Endothelial cell of umbilical vein (primary cell): ENCODE results near the gene RABGGTA. TPM values are rescaled to one million over a fixed set of nuclear protein-coding genes. Genes with fewer than 3 reads are reported as not detected.
"Not testable (repeated sequence)": the region's sequence is repeated elsewhere in the genome, so short reads cannot be mapped to it uniquely, and the experiment has no call there.

Source experiments
- BruUV-seq: library from RNA; stranded (reverse); fragments of 400-500 nt; replicated peaks from 2 replicates; lab custom pipeline; 2021; lab: Mats Ljungman, UMichigan
- CTCF ChIA-PET: fragments of 300-600, 350-600 bp; sonication (Branson Sonifier 250); formaldehyde crosslinking; loops from one replicate; lab custom pipeline; 2021; ENCODE audit warnings: antibody characterized with exemption, inconsistent platforms; lab: Charles Lee
- POLR2A ChIA-PET: fragments of 300-600, 350-600 bp; sonication (Branson Sonifier 250); formaldehyde crosslinking; loops from one replicate; lab custom pipeline; 2021; ENCODE audit warnings: antibody characterized with exemption, inconsistent platforms; lab: Charles Lee
- DNase-seq: peaks from one replicate; pipeline ENCODE4 v3.0.0-alpha.2; 2011; ENCODE audit warnings: low read depth, low spot score
- FAIRE-seq: peaks from 2 replicates; lab custom pipeline; 2011; peaks lifted over from hg19 to GRCh38; lab: Jason Lieb, UNC
- H2AFZ ChIP-seq: 2 replicates; pipeline ENCODE4 v1.6.0; 2012; ENCODE audit warnings: low read depth, low read length, control low read depth, inconsistent platforms
- H3K27ac ChIP-seq: 2 replicates; pipeline ENCODE4 v1.5.1; 2011; ENCODE audit warnings: low read depth, mild to moderate bottlenecking, control low read depth, low read length, moderate library complexity; ENCODE audit not compliant: insufficient read depth
- H3K27me3 ChIP-seq, 2 experiments: 2 replicates each; pipeline versions ENCODE4 v1.6.0 to v1.6.1; 2011; ENCODE audit warnings: low read length in 2 of 2, mixed read lengths in 1 of 2; ENCODE audit not compliant: control insufficient read depth in 2 of 2, insufficient read depth in 2 of 2
- H3K36me3 ChIP-seq, 2 experiments: 2 replicates in 1 of 2; 3 replicates in 1 of 2; pipeline ENCODE4 v1.5.1; 2011; ENCODE audit warnings: low read length in 2 of 2, mild to moderate bottlenecking in 1 of 2, moderate library complexity in 1 of 2; ENCODE audit not compliant: control insufficient read depth in 2 of 2, insufficient read depth in 2 of 2; ENCODE audit errors: extremely low read depth in 1 of 2
- H3K4me1 ChIP-seq: 3 replicates; pipeline ENCODE4 v1.5.1; 2011; ENCODE audit warnings: mild to moderate bottlenecking, low read length; ENCODE audit not compliant: control insufficient read depth, insufficient read depth; ENCODE audit errors: extremely low read depth
- H3K4me2 ChIP-seq: 2 replicates; pipeline ENCODE4 v1.6.1; 2011; ENCODE audit warnings: low read length, control low read depth, mixed read lengths; ENCODE audit not compliant: insufficient read depth
- H3K4me3 ChIP-seq, 3 experiments: fragments of 200-600 bp in 1 of 3; sonication (generic), shearing (Covaris generic) in 1 of 3; replicated peaks in 1 of 3; 2 replicates each; pipeline ENCODE4 v1.5.1; 2011 to 2016; ENCODE audit warnings: control low read depth in 3 of 3, low read length in 3 of 3, mild to moderate bottlenecking in 2 of 3, inconsistent platforms in 1 of 3, low read depth in 1 of 3, moderate library complexity in 1 of 3; ENCODE audit not compliant: insufficient read depth in 1 of 3
- H3K79me2 ChIP-seq: 2 replicates; pipeline ENCODE4 v1.6.0; 2012; ENCODE audit warnings: low read length, inconsistent platforms; ENCODE audit not compliant: control insufficient read depth, insufficient read depth
- H3K9ac ChIP-seq: replicated peaks from 2 replicates; pipeline ENCODE3; 2011; ENCODE audit warnings: low read length, control low read depth; ENCODE audit not compliant: insufficient read depth; ENCODE audit errors: extremely low read depth
- H3K9me1 ChIP-seq: replicated peaks from 3 replicates; pipeline ENCODE4 v1.6.0; 2011; ENCODE audit warnings: mild to moderate bottlenecking, low read length; ENCODE audit not compliant: control insufficient read depth, insufficient read depth; ENCODE audit errors: extremely low read depth
- H3K9me3 ChIP-seq: replicated peaks from 2 replicates; pipeline ENCODE4 v1.5.1; 2012; ENCODE audit warnings: low read length, inconsistent platforms; ENCODE audit not compliant: control insufficient read depth, insufficient read depth
- H4K20me1 ChIP-seq: replicated peaks from 2 replicates; pipeline ENCODE3; 2011; ENCODE audit warnings: mild to moderate bottlenecking, low read length; ENCODE audit not compliant: control insufficient read depth, insufficient read depth; ENCODE audit errors: extremely low read depth
- CTCF ChIP-seq, 2 donors: IDR thresholded peaks; 1 replicate in 1 of 2; 2 replicates in 1 of 2; pipeline ENCODE4 v1.5.1; 2011; ENCODE audit warnings: low read length in 2 of 2, mild to moderate bottlenecking in 2 of 2, moderate library complexity in 2 of 2, control low read depth in 1 of 2, inconsistent platforms in 1 of 2, low read depth in 1 of 2; ENCODE audit not compliant: insufficient read depth in 1 of 2; ENCODE audit errors: extremely low read depth in 1 of 2
- EZH2 ChIP-seq: IDR thresholded peaks from 2 replicates; pipeline ENCODE4 v1.6.1; 2012; ENCODE audit warnings: borderline replicate concordance, low read depth, mild to moderate bottlenecking, moderate library complexity, low read length, inconsistent platforms; ENCODE audit not compliant: severe bottlenecking
- FOS ChIP-seq: IDR thresholded peaks from 2 replicates; pipeline ENCODE4 v1.6.1; 2011; ENCODE audit warnings: mild to moderate bottlenecking, low read length, moderate library complexity, borderline replicate concordance; ENCODE audit not compliant: insufficient read depth
- GATA2 ChIP-seq: IDR thresholded peaks from 2 replicates; pipeline ENCODE4 v1.7.0; 2011; ENCODE audit warnings: low read depth, mild to moderate bottlenecking, moderate library complexity, mixed read lengths, low read length; ENCODE audit not compliant: insufficient read length, insufficient read depth
- JUN ChIP-seq: IDR thresholded peaks from 2 replicates; pipeline ENCODE4 v1.6.1; 2011; ENCODE audit warnings: borderline replicate concordance, low read depth; ENCODE audit not compliant: insufficient read length, insufficient read depth
- MYC ChIP-seq: IDR thresholded peaks from one replicate; pipeline ENCODE4 v1.6.1; 2011; ENCODE audit warnings: mild to moderate bottlenecking, low read depth, low read length
- POLR2A ChIP-seq: IDR thresholded peaks from 2 replicates; pipeline ENCODE4 v1.6.1; 2012; ENCODE audit warnings: low read depth, mild to moderate bottlenecking, control low read depth, low read length
- POLR2AphosphoS5 ChIP-seq: IDR thresholded peaks from 2 replicates; pipeline ENCODE4 v1.6.1; 2012; ENCODE audit warnings: low read depth, mild to moderate bottlenecking, control low read depth, low read length, moderate library complexity; ENCODE audit not compliant: insufficient read depth
- dilution Hi-C: fragments of 300-500 bp; cut with MboI; formaldehyde crosslinking; loops from one replicate; pipeline ENCODE4 v1.15.0; 2019; ENCODE audit warnings: low sequenced_read_pairs; ENCODE audit not compliant: extremely low pct_ligation_motif_present
- intact Hi-C: fragments of 100-400 bp; cut with micrococcal nuclease; formaldehyde crosslinking; loops from one replicate; pipeline ENCODE4 v1.10.0; 2022
- polyA plus RNA-seq, 4 experiments: library from polyadenylated mRNA; depleted of rRNA in 3 of 4; stranded (reverse) in 3 of 4; unstranded in 1 of 4; fragments of >200 nt; gene quantifications; 2 replicates each; pipeline versions ENCODE4 v1.2.1 to v1.2.3, GENCODE V29; 2011 to 2012; ENCODE audit warnings: missing spikeins in 1 of 4
- total RNA-seq: library from RNA; stranded (reverse); gene quantifications from 2 replicates; pipeline ENCODE4 v1.2.3, GENCODE V29; 2021
- TF ChIP-seq, protein P1 (sequence below): IDR thresholded peaks from 2 replicates; pipeline ENCODE4 v1.6.1; 2011; ENCODE audit not compliant: insufficient read depth, insufficient read length

Gene RABGGTA
- total and polyA plus RNA-seq, 2 donors (not counting 3 experiments of a cell fraction or from before 2014, with no cell fraction given), result 29.3 to 80.1 TPM

GRCh38 chr14:24224618-24225071, 46.8 kb downstream of the RABGGTA start:
- no peaks in the 10 kb centered on the region for H3K9me3 ChIP-seq
- peak overlapping the region; percentile 99 for H3K27ac ChIP-seq
- peak overlapping the region; percentile 56 for H3K4me2 ChIP-seq
- peaks cover 28% of the 10 kb centered on the region for H3K4me1 ChIP-seq
- H3K9me1 ChIP-seq, result no peaks in the 10 kb centered on the region
- ChIA-PET CTCF (interaction anchor here (1.0 to 2.5 kb wide), 7 partner anchors 9 to 83 kb away, joined by 3 to 23 read pairs (median 8); partner anchors contain the start of genes CHMP4A, CIDEB, MDP1 and TINF2), POLR2A (interaction anchor here (0.6 to 3.1 kb wide), 3 partner anchors 10 to 22 kb away, joined by 3 to 21 read pairs (median 4); partner anchors contain the start of genes CHMP4A and MDP1)
- intact Hi-C loops (loop anchor here (1.0 kb wide), 5 partner anchors 8 to 47 kb away; partner anchors contain the start of genes CHMP4A, GMPR2, NEDD8 and RABGGTA), dilution Hi-C loops (no loop called here)
- DNase-seq (peak; percentile 95), FAIRE-seq (peak; percentile 88)
- no peaks in the 10 kb centered on the region for H4K20me1 ChIP-seq
- no peaks in the 10 kb centered on the region for H3K27me3 ChIP-seq
- peaks cover 75% of the 10 kb centered on the region for H3K79me2 ChIP-seq
- H2AFZ ChIP-seq, result no peak overlapping the region
- TF ChIP-seq MYC (no peak), GATA2 (peak; percentile 94), POLR2A (no peak), POLR2AphosphoS5 (peak; percentile 78), EZH2 (no peak), JUN (peak; percentile 93), FOS (peak; percentile 83), CTCF (IDR thresholded peaks at IDR 0.05; ENCODE audit: extremely low read depth in 1 of 2, insufficient read depth in 1 of 2, low read depth in 1 of 2, low read length in 2 of 2) (no peak)
- TF ChIP-seq, protein P1, sequence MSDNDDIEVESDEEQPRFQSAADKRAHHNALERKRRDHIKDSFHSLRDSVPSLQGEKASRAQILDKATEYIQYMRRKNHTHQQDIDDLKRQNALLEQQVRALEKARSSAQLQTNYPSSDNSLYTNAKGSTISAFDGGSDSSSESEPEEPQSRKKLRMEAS, result no peak
- H3K36me3 ChIP-seq, result peaks cover 0 to 6% of the 10 kb centered on the region in 2 experiments
- H3K9ac ChIP-seq, result peak overlapping the region; percentile 73
- H3K4me3 ChIP-seq, result no peak overlapping the region
- no TSS peak for BruUV-seq

- H4K20me1 ChIP-seq, CTCF ChIA-PET, H3K9me3 ChIP-seq, H3K9ac ChIP-seq, H3K36me3 ChIP-seq, H3K27me3 ChIP-seq, DNase-seq, H2AFZ ChIP-seq, intact Hi-C loops, H3K4me2 ChIP-seq, dilution Hi-C loops, FAIRE-seq, H3K4me3 ChIP-seq, H3K9me1 ChIP-seq, BruUV-seq: not testable (repeated sequence)
- peak overlapping the region; percentile 56 for H3K27ac ChIP-seq
- H3K79me2 ChIP-seq, result peaks cover 69% of the 10 kb centered on the region
- H3K4me1 ChIP-seq, result peaks cover 28% of the 10 kb centered on the region
- POLR2A ChIA-PET, result interaction anchor here (0.6 kb wide), 1 partner anchor 9 kb away, joined by 3 read pairs; no protein-coding TSS in a partner anchor
Measured at GRCh38 chr14:24222987-24223386, 48.4 kb downstream of the RABGGTA start.
